Measurements from ENCODE around the gene TMEM225.

GRCh38 chr11:123920943-123921342 lies 35.5 kb upstream of the TMEM225 start:
- TF ChIP-seq GATA2 (IDR thresholded peaks at IDR 0.05; ENCODE audit: low read depth, low read length) (no peak), GATA3 (IDR thresholded peaks at IDR 0.05; ENCODE audit: low read depth, low read length) (no peak)
